ENCODE measurements around the gene LOX.
"Not testable (repeated sequence)": the region's sequence is repeated elsewhere in the genome, so short reads cannot be mapped to it uniquely, and the experiment has no call there.

LOX gene

GRCh38 chr5:122095158-122095557 lies 17.1 kb upstream of the LOX start:
- no peak for DNase-seq

DNA sequence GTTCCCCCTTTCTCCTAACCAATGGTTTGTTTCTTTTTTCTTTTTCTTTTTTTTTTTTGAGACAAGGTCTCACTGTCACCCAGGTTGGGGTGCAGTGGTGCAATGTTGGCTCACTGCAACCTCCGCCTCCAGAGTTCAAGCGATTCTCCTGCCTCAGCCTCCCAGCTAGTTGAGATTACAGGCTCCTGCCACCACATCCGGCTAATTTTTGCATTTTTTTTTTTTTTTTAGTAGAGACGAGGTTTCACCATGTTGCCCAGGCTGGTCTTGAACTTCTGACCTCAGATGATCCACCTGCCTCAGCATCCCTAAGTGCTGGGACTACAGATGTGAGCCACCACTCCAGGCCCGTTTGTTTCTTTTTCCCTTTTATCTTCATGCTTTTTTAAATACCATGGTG lies 16.2 kb upstream of the LOX start:
- DNase-seq = not testable (repeated sequence)

GRCh38 chr5:122093415-122094180 lies 15.5 kb upstream of the LOX start:
- no peak for DNase-seq

DNA sequence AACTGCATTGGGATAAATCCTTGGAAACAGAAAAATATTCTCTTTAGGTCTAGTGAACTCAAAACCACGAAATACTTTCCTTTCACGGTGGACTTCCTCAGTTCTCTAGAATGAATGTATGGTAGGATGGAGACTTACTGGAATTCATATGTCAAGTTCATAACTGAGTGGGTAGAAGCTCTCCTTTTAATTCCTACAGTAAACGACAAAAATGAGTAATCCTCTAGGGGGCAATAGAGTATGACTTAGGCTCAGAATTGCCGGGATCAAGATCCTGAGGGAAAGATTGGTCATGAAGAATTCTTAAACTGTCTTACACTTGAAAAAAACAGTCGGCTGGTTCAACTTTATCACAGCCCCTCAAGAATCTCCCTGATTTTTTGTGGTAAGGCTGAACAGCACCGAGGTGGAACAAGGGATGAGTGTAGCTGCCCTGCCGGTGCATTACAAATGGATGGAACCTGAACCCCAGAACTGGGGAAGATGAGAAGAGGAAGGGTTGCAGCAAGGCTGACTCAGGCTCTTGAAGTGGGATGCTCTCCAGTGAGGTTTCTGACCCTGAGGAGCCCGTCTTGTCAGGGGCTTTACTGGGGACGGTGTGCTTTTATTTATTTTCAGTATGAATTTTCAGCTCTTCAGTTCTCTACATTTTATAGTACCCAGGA lies 14.0 kb upstream of the LOX start:
- no peak for DNase-seq

DNA sequence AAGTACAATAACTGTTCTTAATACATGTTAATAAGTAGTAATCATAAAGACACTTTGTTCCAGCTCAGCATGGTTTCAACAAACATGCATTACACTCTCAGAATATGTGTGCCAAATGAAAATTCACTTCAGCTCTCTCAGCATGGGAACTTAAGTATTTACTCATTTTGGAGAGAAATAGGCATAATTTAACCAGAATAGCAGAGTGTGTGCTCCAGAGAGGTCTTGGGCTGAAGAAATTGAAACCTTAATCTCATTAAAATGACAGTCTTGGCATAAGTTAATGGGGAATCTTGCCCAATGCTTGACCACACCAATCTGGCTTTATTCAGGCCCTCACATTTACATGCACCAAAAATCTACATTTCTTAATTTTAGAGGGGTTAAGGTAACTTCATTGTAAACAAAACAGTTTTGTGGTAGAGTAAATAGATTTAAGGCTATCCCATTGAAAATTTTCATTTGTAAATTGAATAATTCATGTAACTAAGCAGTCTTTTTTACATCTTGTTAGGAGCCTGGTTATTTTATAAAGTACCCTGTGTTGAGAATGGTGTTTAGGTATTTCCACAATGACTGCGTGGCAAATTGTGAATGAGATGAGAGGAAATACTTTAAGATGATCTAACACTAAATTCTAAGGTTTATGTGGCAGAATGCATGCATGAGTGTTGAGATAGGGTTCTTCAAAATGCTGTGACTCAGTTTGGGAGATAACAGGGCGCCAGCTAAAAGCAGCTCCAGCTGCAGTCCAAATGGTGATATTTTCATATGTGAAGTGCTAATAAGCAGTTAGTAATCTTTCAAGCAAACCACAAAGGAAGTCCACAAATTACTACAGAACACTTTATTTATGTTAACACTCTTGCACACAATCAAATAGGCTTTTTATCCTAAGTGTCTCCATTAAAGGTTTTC lies 11.3 kb upstream of the LOX start:
- no peak for DNase-seq

DNA sequence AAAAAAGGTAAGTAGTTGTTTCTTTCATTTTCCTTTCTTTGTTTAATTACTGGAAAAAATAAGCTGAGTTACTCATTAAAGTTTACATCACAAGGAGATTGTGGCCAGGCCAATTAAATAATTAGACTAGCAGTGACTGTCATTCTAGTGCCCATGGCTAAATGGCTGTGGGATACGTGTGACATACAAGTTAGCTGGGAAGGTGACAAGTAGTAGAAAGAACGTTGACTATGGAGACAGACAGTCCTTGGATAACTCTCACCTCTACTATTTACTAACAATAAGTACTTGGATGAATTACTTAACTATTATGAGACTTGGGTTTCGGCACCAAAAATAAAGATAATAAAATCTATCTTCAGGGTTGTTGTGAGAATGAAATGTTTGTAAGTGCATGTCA lies 7.0 kb upstream of the LOX start:
- DNase-seq = no peak

DNA sequence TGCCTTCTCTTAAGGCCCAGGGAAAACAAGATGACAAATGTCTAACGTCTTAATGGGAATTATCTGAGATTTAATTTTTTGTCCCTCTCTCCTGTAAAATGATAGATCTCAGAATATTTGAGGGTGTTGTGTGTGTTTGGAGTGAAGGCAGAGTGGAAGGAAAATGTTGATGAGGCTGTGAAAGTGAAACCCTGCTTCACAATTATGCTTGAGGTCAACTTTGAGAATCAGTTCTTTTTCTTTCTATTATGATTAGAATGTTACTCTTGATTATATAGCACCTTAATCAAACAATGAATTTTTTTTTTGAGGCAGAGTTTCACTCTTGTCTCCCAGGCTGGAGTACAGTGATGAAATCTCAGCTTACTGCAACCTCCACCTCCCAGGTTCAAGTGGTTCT lies 5.5 kb upstream of the LOX start:
- no peak for DNase-seq

DNA sequence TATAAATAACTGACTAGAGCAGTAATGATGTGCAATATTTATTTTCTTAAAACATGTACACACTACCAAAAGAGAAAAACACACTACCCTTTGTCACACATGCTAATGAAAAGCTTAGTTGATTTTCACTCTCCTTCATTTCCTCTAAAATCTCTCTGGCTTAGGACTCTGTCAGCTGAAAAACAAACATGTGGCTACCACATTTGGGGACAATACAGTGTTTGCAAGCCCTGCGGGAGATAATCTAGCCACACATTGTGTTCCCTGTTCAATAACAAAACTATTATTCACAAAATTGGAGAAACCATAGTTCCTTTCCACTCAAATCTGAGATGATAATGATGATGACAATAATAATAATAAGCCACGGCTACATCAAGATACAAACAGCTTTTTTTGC lies 3.5 kb upstream of the LOX start:
- no peak for DNase-seq

DNA sequence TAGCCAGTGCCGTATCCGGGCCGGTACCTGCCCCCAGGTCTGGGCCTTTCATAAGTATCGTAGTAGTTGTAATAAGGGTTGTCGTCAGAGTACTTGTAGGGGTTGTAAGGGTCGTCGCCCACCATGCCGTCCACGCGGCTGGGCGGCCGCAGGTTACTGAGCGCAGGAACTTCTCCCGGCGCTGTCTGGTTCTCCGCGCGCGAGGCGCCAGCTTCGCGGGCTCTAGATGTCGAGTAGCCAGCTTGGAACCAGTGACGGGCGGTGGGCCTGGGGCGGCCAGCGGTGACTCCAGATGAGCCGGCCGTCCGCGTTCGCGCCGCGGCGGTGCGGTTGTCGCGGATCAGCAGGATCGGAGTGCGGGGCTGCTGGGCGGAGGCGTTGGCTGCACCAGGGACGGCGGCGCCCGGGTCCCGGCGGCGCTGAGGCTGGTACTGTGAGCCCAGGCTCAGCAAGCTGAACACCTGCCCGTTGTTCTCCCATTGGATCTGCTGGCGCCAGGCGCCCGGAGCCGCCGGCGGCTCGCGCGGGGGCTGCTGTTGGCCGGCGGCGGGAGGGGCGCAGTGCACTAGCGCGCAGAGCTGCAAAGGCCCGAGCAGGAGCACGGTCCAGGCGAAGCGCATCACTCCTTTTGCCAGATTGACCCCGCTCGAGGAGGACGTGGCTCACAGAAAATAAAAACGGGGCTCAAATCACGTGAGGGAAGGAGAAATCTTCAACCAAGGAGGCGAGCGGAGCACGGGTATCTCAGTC lies 518 bp downstream of the LOX start:
- DNase-seq = no peak

GRCh38 chr5:122076669-122077365 lies 1.2 kb downstream of the LOX start:
- no peak for DNase-seq

DNA sequence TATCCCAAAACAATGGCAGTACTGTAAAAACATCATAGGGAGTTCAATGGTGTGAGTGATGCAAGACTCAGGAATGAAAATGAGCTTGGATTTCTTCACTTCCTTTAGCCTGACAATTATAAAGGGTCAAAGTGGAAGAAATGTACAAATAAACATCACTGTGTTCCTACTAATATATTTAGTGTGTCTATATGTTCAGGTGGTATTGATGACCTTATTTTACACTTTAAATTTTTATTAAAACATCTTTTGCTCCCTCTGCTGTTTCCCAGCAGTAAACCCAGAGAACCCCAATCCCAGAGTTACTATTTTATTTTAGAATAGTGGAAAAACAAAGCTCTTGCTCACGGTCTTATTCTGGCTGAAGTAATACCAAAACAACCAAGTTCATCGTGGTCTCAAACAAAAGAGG lies 2.0 kb downstream of the LOX start:
- DNase-seq = no peak

DNA sequence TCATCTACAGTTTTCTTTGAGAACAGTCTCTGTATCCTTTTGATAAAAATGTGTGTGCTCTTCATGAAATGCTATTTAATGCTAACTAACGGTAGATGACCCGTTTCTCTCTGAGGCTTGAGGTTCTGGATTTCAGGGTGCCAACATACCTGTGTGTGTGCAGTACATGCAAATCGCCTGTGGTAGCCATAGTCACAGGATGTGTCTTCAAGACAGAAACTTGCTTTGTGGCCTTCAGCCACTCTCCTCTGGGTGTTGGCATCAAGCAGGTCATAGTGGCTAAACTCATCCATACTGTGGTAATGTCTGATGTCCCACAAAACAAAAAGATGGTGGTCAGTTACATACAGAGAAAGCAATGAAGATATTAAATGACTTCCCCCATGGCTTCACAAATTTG lies 4.2 kb downstream of the LOX start:
- no peak for DNase-seq

DNA sequence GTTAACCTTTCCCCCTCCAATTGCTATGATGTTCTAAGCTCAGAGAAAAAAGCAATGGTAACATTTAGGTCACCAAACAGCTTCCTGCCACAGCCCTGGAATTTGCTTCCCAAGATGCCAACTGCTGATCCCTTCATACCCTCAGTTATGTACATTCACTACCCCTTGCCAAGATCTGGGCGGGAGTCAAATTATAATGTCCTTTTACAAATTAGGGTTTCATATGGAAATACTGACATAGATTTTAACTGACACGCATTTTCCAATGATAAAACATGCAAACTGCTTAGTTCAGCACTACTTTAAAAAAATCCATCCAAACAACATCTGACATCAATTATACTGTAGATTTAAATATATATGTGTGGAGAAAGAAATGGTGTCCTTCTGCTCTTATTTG lies 5.0 kb downstream of the LOX start:
- no peak for DNase-seq

DNA sequence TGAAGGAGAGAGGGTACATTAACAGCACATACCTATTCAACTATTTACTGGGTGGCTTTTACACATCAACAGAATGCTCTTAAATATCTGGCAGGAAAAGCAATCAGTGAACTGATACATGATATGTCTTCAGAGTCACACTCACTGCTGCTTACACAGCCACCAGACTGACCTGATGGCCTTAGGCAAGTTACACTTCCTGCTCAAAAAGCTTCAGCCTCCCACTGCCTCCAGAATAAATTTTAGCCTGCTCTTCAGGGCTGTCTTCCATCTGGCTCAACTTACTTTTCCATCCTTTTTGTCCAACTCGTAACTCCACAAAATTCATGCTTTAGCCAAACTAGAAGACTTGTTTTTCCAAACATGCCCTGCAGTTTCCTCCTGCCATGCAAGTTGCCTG lies 10.7 kb downstream of the LOX start:
- DNase-seq = no peak

DNA sequence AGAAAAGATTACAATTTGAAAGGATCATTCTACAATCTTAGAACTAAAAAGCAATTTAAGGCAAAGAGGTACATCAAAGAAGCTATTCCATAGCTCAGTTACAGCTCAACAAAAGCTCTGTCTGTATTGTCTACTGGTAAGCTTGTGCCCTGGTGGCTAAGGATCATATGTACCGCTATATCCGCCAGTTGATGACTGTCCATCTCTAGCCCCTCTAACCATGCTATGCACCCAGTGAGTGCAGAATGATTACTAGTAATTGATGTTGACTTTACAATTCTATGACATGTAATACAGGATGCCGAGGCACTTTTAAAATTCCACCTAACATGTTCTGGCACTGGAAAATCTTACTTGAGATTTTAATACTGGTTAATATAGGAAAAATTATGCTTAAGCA lies 13.1 kb downstream of the LOX start:
- no peak for DNase-seq

GRCh38 chr5:122063836-122064235 lies 14.2 kb downstream of the LOX start:
- no peak for DNase-seq

DNA sequence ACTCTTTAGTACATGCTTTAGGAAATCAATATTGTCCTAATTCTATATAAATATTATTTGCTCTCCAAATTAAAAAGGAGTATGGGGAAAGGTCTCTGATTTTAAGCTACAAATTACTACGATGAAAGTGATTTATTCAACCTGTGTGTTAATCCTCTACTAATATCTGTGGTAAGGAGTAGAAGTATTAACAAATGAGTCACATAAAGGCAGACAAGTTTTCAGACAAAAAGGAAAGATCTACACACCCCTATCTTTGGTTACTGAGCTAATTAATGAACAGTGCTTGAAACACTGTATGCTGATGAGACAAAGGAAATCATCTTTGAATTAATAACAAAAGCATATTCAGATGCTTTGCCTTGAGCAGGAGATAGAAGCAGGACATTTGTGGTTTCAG lies 15.9 kb downstream of the LOX start:
- no peak for DNase-seq

DNA sequence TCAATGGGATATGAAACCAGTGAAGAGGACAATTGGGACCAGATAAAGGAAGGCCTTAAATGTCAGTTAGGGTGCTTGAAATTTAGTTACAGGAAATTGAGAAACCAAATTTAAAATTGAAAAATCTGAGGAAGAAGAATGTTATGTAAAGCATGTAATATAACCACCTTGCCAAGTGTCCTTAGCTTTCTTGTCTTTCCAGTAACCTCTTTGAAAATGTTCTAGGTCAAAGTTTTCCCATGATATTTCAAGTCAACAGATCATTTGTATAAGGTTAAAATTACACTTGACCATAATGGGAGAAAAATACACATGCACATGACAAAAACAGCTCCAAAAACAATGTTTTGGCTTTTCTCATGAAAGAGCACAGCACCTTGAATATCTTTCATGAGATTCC lies 21.1 kb downstream of the LOX start:
- no peak for DNase-seq

GRCh38 chr5:122054266-122054665 lies 23.8 kb downstream of the LOX start:
- no peak for DNase-seq

GRCh38 chr5:122053181-122054109 lies 24.6 kb downstream of the LOX start:
- DNase-seq = no peak

DNA sequence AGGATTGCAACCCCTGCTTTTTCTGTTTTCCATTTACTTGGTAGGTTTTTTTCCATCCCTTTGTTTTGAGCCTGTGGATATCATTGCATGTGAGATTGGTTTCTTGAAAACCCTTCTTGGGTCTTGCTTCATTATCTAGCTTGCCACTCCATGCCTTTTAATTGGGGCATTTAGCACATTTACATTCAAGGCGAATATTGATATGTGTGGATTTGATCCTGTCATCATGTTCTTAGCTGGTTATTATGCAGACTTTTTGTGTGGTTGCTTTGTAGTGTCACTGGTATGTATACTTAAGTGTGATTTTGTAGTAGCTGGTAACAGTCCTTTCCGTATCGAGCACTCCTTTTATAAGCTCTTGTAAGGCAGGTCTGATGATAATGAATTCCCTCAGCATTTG lies 26.5 kb downstream of the LOX start:
- DNase-seq = no peak
